ENCODE results near the gene LYST.
"Not testable (repeated sequence)": the region's sequence is repeated elsewhere in the genome, so short reads cannot be mapped to it uniquely, and the experiment has no call there.

LYST gene

GRCh38 chr1:235809688-235810397 lies 56.9 kb downstream of the LYST start:
- no peak for DNase-seq

- DNase-seq: no peak
These were observed 58.5 kb downstream of the LYST start for GRCh38 chr1:235808223-235808622.

GRCh38 chr1:235806123-235806522 lies 60.6 kb downstream of the LYST start:
- no peak for DNase-seq

GRCh38 chr1:235802573-235803346 lies 63.9 kb downstream of the LYST start:
- DNase-seq: no peak

- no peak for DNase-seq
These were observed 67.4 kb downstream of the LYST start for GRCh38 chr1:235799264-235799663.

GRCh38 chr1:235791532-235792060 lies 75.1 kb downstream of the LYST start:
- DNase-seq: no peak

- DNase-seq: no peak
These were observed 76.6 kb downstream of the LYST start for GRCh38 chr1:235790123-235790522.

- DNase-seq: not testable (repeated sequence)
These were observed 80.3 kb downstream of the LYST start for GRCh38 chr1:235786227-235786898.

- no peak for DNase-seq
These were observed 81.8 kb downstream of the LYST start for GRCh38 chr1:235784950-235785349.

GRCh38 chr1:235783148-235783776 lies 83.4 kb downstream of the LYST start:
- no peak for DNase-seq

- no peak for DNase-seq
These were observed 84.1 kb downstream of the LYST start for GRCh38 chr1:235782601-235783000.

- no peak for DNase-seq
These were observed 84.9 kb downstream of the LYST start for GRCh38 chr1:235781807-235782206.

- no peak for DNase-seq
These were observed 86.9 kb downstream of the LYST start for GRCh38 chr1:235779770-235780169.

- no peak for DNase-seq
These were observed 90.3 kb downstream of the LYST start for GRCh38 chr1:235776396-235776795.

- DNase-seq: no peak
These were observed 91.4 kb downstream of the LYST start for GRCh38 chr1:235775246-235775860.

GRCh38 chr1:235767795-235768194 lies 98.9 kb downstream of the LYST start:
- no peak for DNase-seq

- DNase-seq: no peak
These were observed 99.9 kb downstream of the LYST start for GRCh38 chr1:235766794-235767285.

- no peak for DNase-seq
These were observed 102.7 kb downstream of the LYST start for GRCh38 chr1:235763962-235764361.

- DNase-seq: no peak
These were observed 107.4 kb downstream of the LYST start for GRCh38 chr1:235759336-235759735.

- no peak for DNase-seq
These were observed 107.8 kb downstream of the LYST start for GRCh38 chr1:235758931-235759330.

GRCh38 chr1:235757587-235758096 lies 109.1 kb downstream of the LYST start:
- no peak for DNase-seq

- DNase-seq: not testable (repeated sequence)
These were observed 112.5 kb downstream of the LYST start for GRCh38 chr1:235754186-235754585.
